Neural crest cell (in vitro differentiated cells): ENCODE measurements around the gene GLIPR2. TPM values are rescaled to one million over a fixed set of nuclear protein-coding genes. Genes with fewer than 3 reads are reported as not detected.
A peak's percentile ranks its signal among the peaks of the same experiment; 100 is the strongest.

ENCODE experiments used
- DNase-seq: peaks from one replicate; pipeline ENCODE4 v3.0.0; 2021; ENCODE audit warnings: low read depth, mixed read lengths, low spot score
- H3K27ac Mint-ChIP-seq: one replicate; pipeline ENCODE4 v1.8.0; 2021; ENCODE audit warnings: mild to moderate bottlenecking, mixed read lengths; ENCODE audit not compliant: unreplicated experiment
- H3K27me3 Mint-ChIP-seq: 2 replicates; pipeline ENCODE4 v1.8.0; 2021; ENCODE audit warnings: low read depth, mild to moderate bottlenecking, mixed read lengths
- H3K36me3 Mint-ChIP-seq: 2 replicates; pipeline ENCODE4 v1.8.0; 2021; ENCODE audit warnings: low read depth, mild to moderate bottlenecking, mixed read lengths
- H3K4me1 Mint-ChIP-seq: 2 replicates; pipeline ENCODE4 v1.8.0; 2021; ENCODE audit warnings: mixed read lengths
- H3K4me3 Mint-ChIP-seq: one replicate; pipeline ENCODE4 v1.8.0; 2021; ENCODE audit warnings: mild to moderate bottlenecking, mixed read lengths
- H3K9me3 Mint-ChIP-seq: 2 replicates; pipeline ENCODE4 v1.8.0; 2021; ENCODE audit warnings: mixed read lengths
- total RNA-seq: library from RNA; stranded (reverse); gene quantifications from 2 replicates; pipeline ENCODE4 v1.2.1, GENCODE V29; 2021
- TF ChIP-seq, protein P1 (sequence below): fragments of 200-600 bp; sonication (generic); conservative IDR thresholded peaks from 2 replicates; pipeline ENCODE4 v1.5.0; 2021; ENCODE audit warnings: antibody characterized with exemption, mild to moderate bottlenecking

GLIPR2 gene
- total RNA-seq, 1 donor from 2014 or later, result 24.2 TPM

DNA sequence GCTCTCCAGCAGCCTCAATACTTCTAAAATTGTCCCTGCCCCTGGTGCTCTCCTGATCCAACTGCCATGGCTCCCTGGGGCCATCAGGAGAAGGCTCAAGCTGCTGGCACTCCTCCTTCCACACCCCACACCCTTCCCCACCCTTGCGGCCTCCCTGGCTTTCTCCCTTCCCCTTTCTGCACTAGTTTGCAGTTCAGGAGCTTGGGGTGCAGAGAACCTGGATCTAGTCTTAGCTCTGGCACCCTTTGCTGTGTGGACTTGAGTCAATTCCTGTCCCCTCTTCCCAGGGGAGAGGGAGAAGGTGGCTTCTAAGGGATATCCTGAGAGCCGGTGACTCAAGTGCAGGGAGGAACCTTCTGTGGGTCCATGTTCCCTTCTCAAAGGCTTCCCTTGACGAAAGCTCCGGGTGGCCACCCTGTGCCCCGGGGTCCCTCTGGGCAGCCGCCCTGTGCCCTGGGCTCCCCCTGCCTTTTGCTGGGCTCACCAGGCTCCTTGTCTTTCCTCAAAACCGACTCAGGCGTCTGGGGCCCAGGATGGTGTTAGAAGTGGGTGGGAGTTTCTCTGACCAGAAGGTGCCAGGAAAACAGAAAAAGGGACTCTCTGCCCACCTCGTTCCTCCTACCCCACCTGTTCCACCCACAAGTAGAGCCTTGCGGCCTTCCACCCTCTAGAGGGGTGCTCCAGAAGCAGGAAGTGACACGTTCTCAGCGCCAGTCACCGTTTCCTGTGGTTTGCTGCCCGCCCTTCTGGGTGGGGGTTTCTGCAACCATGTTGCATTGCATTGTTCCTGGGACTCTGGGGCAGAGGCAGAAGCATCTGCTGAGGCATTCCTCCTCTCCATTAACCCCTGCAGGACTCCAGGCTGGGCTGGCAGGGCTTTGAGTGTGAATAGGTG, 15.0 kb downstream of the GLIPR2 start:
- Mint-ChIP-seq H3K36me3 (peaks cover 5% of the 10 kb centered on the region), H3K9me3 (no peaks in the 10 kb centered on the region), H3K27me3 (no peaks in the 10 kb centered on the region), H3K4me1 (peaks cover 10% of the 10 kb centered on the region), H3K4me3 (no peak overlapping the region), H3K27ac (peak overlapping the region; percentile 92)
- DNase-seq, result no peak
- TF ChIP-seq, protein P1, sequence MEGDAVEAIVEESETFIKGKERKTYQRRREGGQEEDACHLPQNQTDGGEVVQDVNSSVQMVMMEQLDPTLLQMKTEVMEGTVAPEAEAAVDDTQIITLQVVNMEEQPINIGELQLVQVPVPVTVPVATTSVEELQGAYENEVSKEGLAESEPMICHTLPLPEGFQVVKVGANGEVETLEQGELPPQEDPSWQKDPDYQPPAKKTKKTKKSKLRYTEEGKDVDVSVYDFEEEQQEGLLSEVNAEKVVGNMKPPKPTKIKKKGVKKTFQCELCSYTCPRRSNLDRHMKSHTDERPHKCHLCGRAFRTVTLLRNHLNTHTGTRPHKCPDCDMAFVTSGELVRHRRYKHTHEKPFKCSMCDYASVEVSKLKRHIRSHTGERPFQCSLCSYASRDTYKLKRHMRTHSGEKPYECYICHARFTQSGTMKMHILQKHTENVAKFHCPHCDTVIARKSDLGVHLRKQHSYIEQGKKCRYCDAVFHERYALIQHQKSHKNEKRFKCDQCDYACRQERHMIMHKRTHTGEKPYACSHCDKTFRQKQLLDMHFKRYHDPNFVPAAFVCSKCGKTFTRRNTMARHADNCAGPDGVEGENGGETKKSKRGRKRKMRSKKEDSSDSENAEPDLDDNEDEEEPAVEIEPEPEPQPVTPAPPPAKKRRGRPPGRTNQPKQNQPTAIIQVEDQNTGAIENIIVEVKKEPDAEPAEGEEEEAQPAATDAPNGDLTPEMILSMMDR, result no peak

DNA sequence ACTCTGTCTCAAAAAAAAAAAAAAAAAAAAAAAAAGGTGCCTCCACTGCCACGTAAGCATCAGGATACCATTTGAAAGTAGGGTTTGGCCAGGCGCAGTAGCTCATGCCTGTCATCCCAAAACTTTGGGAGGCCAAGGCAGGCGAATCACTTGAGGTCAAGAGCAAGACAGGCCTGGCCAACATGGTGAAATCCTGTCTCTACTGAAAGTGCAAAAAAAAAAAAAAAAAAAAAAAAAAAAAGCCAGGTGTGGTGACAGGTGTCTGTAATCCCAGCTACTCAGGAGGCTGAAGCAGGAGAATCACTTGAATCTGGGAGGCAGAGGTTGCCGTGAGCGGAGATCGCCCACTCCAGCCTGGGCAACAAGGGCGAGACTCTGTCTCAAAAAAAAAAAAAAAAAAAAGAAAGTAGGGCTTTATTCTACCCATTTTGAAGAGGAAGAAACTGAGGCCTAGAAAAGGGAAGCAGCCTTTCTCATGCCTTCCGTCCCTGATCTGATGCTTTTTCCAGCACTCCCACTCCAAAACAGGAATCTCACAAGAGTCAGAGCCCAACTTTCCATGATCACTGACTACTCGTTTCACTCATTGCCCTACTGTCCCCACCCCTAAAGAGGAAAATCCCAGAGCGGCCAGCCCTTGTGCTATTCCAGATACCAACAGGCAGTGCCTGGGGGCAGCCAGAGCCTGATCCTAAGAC, 16.4 kb downstream of the GLIPR2 start:
- no peaks in the 10 kb centered on the region for H3K27me3 Mint-ChIP-seq
- no peak overlapping the region for H3K27ac Mint-ChIP-seq
- peaks cover 7% of the 10 kb centered on the region for H3K36me3 Mint-ChIP-seq

DNA sequence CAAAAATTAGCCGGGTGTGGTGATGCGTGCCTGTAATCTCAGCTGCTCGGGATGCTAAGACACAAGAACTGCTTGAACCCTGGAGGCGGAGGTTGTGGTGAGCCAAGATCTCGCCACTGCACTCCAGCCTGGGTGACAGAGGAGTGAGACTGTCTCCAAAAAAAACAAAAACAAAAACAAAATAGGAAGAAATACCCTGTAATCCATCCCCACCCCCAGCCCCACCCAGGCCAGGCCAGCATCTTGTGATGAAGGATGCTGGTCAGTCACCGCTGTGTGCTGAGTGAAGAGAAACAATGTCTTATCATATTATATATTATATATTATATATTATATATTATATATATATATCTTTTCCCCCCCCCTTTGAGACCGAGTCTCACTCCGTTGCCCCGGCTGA, 17.2 kb downstream of the GLIPR2 start:
- TF ChIP-seq, protein P1, result no peak
- DNase-seq, result no peak
- no peaks in the 10 kb centered on the region for H3K27me3 Mint-ChIP-seq
- H3K4me1 Mint-ChIP-seq, result peaks cover 10% of the 10 kb centered on the region
- H3K27ac Mint-ChIP-seq, result no peak overlapping the region
- H3K4me3 Mint-ChIP-seq, result no peak overlapping the region
- peaks cover 14% of the 10 kb centered on the region for H3K36me3 Mint-ChIP-seq
- peaks cover 5% of the 10 kb centered on the region for H3K9me3 Mint-ChIP-seq

More for the DNA sequence above, 16.4 kb downstream of the GLIPR2 start:
- DNase-seq, result no peak
- Mint-ChIP-seq H3K9me3 (no peaks in the 10 kb centered on the region), H3K4me1 (peaks cover 10% of the 10 kb centered on the region), H3K4me3 (no peak overlapping the region)
- TF ChIP-seq, protein P1, result no peak

DNA sequence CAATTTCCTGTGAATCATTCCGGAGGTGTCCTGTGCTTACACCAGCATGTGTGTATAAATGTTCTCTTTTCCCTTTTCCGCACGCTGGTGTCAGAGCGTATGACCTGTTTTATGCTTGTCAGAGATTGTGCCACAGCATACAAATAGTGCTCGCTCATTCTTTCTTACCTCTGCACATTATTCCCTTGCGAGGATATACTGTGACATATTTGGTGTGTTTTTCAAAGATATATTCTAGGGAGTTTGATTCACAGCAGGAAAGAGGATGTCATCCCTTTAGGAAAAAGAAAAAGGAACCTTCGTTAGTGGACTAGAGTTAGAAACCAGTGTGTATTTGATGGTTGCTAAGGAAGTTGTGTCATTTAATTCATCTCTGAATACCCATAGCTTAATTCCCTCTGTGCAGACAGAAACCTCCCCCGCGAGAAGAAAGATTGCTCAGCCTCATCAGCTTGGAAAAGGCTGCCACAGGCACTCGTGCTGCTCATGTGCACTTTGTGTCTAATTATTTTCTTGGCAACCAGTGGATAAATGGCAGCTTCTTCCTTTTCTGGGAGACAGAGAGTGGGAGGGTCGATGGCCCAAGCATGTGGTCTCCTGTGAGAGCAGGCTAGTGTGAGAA, 17.9 kb downstream of the GLIPR2 start:
- TF ChIP-seq, protein P1, result no peak
- Mint-ChIP-seq H3K27ac (peak overlapping the region; percentile 68), H3K27me3 (no peaks in the 10 kb centered on the region), H3K36me3 (peaks cover 14% of the 10 kb centered on the region), H3K4me1 (peaks cover 10% of the 10 kb centered on the region), H3K4me3 (no peak overlapping the region), H3K9me3 (peaks cover 5% of the 10 kb centered on the region)
- no peak for DNase-seq

DNA sequence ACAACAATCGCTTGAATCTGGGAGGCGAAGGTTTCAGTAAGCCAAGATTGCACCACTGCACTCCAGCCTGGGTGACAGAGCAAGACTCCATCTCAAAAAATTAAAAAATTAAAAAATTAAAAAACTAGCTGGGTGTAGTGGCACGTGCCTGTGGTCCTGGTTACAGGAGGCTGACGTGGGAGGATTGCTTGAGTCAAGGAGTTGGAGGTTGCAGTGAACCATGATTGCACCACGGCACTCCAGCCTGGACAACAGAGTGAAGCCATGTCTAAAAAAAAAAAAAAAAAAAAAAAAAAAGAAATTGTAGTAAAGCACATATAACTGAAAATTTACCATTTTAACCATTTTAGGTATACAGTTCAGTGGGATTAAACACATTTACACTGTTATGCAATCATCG, 19.6 kb downstream of the GLIPR2 start:
- peaks cover 14% of the 10 kb centered on the region for H3K36me3 Mint-ChIP-seq
- H3K27ac Mint-ChIP-seq, result no peak overlapping the region
- no peak overlapping the region for H3K4me3 Mint-ChIP-seq

More for the DNA sequence above, 19.6 kb downstream of the GLIPR2 start:
- H3K9me3 Mint-ChIP-seq, result peaks cover 5% of the 10 kb centered on the region
- DNase-seq, result no peak
- H3K27me3 Mint-ChIP-seq, result no peaks in the 10 kb centered on the region
- peaks cover 10% of the 10 kb centered on the region for H3K4me1 Mint-ChIP-seq
- TF ChIP-seq, protein P1, result no peak
